Ovary (tissue), 3 donors: Measurements from ENCODE around the gene TCEANC2.

ENCODE experiments used
- CTCF ChIP-seq, 3 donors: fragments of 450-650 bp in 2 of 3; fragments of 200-600 bp in 1 of 3; IDR thresholded peaks; one replicate each; pipeline versions ENCODE4 v1.5.1 to v1.8.0; 2016 to 2022; ENCODE audit warnings: antibody characterized with exemption in 3 of 3, mild to moderate bottlenecking in 1 of 3
- EP300 ChIP-seq: sonication (generic); formaldehyde crosslinking; IDR thresholded peaks from one replicate; pipeline ENCODE4 v1.6.1; 2017; ENCODE audit warnings: antibody characterized with exemption
- donor health status: DM: no; HTN: no; CAD: no.

- TF ChIP-seq CTCF (IDR thresholded peaks at IDR 0.05) (no peak), EP300 (no peak)
These were observed 36.8 kb upstream of the TCEANC2 start for GRCh38 chr1:54016343-54017282.
